GM15510 (cell line): ENCODE data around the gene DNAH3.

Experiments
- POLR2A ChIP-seq: IDR thresholded peaks from 3 replicates; pipeline ENCODE4 v1.6.1; 2011; ENCODE audit warnings: borderline replicate concordance; ENCODE audit not compliant: insufficient read length; ENCODE audit errors: extremely low read depth

Gene DNAH3

DNA sequence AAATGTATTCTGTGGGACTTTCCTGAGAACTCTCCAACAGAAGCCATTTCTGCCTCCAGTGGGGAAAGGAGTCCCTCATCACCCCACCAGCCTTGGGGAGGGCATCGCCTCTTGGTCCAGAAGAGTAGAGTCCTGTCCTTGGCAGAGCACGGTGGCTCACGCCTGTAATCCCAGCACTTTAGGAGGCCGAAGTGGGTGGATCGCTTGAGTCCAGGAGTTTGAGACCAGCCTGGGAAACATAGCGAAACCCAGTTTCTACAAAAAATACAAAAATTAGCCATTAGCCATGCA, 209.1 kb downstream of the DNAH3 start:
- no peak for TF ChIP-seq POLR2A

DNA sequence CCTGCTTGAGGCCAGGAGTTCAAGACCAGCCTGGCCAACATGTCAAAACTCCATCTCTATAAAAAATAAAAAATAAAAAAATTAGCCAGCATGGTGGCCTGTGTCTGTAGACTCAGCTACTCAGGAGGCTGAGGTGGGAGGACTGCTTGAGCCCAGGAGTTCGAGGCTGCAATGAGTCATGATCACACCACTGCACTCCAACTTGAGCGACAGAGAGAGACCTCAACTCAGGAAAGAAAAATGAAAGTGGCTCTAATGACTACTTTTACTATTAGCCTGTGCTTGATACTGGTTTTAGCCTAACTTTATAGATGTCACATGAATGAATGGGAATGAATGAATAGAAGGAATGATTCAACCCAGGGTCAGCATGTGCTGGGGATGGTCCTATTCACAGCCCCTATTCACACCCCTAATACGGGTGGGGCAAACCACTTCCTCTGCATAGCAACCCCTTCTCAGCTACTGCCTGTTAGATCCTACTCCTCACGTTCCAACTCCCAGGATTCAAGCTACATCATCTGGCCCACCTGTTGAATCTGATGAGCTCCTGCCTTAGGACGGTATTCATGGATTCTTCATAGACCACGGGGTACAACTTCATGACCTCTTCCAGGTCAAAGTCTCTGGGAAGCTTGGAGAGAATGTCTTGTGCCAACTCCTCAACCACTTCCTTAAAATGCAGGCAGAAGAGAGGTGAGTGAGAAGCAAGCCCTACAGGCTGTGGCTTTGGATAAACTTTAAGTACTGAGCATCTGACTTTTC, 209.6 kb downstream of the DNAH3 start:
- TF ChIP-seq POLR2A: no peak

DNA sequence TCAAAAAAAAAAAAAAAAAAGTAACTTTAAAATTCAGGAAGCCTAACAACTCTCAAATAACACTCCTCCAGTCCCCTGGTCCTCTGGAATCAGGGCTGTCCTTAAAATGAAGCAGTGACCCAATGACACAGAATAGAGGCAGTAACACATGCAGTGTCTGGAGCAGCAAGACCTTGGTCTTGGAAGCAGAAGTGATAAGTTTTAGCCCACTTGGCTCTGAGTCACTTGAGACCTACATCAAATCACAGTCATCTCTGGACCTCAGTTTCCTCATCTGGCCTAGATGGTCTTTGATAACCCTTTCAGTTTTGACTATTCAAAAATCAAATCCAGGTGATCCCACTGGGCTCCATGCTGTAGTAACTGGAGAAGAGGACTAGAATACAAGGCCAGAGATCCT, 211.0 kb downstream of the DNAH3 start:
- no peak for TF ChIP-seq POLR2A

DNA sequence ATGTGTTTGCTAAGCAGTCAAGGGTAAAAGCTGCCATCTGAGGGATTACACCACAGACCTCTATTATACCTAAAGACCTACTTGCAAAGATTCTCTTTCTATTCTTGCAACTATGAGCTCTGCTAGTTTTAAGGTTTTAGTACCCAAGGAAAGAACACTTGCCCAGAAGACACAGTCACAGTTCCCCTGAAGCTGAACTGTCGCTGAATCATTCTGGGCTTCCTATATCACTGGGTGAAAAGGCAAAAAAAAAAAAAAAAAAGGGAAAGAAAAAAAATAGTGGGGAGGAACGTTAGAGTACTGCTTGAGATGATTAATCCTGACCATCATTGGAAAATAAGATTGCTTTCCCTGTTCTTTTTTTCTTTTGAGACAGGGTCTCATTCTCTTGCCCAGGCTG, 212.2 kb downstream of the DNAH3 start:
- no peak for TF ChIP-seq POLR2A

DNA sequence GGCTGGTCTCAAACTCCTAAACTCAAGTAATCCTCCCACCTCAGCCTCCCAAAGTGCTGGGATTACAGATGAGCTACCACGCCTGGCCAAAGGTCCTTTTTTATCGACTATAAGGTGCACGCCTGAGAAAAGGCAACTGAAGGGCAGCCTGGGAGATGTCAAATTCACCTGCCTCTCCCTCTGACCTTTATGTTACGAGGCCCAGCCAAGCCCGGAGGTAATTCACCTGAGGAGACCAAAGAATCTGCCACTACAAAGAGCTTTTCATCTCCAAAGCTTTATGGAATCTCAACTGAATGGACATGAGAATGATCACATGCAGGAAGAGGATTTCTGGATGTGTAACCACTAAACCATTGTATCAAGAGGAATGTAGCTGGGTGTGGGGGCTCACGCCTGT, 212.9 kb downstream of the DNAH3 start:
- no peak for TF ChIP-seq POLR2A

DNA sequence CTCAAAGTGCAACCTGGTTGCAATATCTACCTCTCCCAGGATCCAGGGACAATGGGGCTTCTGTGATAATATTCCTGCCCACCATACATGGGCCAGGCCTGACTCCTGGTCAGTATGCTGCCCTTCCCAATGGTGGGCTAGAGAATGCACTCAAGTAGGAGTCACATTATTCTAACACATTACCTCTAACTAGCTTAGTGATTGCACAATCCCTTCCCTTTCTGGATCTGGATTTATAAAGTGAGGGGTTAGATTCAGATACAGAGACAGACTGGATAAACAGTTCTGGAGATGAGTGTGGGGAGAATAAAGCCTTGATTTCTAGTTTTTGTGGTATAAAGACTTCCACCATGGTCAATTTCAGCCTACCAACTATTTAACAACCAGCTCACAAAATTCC, 217.1 kb downstream of the DNAH3 start:
- TF ChIP-seq POLR2A: no peak

DNA sequence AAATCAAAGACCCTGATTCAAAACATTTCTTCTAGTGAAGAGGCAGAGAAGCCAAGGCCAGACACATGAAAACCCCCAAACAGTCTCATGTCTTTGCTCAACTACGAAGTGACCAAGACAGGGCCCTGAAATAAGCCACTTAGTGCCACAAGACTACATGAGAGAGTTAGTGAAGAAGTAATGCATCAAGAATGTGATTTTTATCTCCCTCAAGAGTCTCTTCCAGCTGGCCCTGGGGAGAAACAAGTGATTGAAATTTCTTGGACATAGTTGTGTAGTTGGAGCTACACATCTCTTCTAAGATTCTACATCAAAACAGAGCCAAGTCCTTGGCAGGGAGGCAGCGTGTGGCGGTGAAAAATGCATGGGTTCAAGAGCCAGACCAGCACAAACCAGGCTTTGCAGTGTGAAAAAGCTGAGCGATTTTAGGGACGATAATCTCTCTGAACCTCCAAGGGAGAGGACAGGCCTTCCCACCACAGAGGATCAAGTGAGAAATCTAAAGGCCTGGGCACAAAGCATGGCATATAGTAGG, 219.5 kb downstream of the DNAH3 start:
- no peak for TF ChIP-seq POLR2A

DNA sequence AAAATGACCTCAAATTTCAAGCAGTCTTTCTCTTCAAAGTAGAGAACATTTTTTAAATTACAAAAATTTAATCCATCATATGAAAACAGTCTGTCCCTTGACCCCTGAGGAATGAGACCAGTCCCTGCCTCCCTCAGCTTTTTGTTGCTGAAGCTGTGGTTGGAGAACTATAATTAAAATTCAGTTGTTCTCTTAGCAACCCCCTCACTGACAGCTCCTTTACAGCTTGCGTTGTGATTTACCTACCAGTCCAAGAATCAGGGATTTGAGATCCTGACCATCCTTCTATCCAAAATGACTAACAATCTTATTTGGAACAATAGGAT, 220.3 kb downstream of the DNAH3 start:
- TF ChIP-seq POLR2A: no peak

DNA sequence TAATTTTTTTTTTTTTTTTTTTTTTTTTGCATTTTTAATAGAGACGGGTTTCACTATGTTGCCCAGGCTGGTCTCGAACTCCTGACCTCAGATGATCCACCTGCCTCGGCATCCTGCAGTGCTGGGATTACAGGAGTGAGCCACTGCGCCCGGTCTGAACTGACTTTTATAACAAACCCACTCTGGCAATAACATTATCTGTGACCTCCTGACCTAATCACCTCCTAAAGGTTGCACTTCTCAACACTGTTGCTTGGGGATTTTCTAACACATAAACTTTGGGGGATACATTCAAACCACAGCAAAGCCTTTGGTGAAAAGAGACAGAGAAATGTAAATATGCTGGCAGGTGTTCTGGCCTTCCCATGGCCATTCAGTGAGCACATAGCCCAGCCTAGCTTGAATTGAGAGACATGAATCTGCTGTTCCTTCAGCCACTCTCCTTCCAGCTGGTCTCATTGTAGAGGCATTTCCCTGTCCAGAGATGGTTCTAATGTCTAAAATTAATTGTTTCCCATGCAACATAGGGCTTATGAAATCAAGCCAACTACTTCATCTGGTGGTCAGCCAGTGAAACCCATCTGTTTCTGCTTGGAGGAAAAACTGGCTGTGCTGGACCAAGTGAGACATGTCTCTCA, 221.8 kb downstream of the DNAH3 start:
- TF ChIP-seq POLR2A: no peak

DNA sequence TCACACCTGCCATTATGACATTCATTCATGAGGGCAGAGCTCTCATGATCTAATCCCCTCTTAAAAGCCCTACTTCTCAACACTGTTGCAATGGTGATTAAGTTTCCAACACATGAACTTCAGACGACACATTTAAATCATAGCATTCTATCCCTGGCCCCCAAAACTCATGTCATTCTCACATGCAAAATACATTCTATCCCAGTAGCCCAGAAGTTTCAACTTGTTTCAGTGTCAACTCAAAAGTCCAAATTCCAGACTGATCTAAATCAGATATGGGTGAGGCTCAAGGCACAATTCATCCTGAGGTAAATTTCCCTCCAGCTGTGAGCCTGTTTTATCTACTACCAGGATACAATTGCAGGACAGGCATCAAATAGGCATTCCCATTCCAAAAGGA, 224.9 kb downstream of the DNAH3 start:
- TF ChIP-seq POLR2A: no peak

DNA sequence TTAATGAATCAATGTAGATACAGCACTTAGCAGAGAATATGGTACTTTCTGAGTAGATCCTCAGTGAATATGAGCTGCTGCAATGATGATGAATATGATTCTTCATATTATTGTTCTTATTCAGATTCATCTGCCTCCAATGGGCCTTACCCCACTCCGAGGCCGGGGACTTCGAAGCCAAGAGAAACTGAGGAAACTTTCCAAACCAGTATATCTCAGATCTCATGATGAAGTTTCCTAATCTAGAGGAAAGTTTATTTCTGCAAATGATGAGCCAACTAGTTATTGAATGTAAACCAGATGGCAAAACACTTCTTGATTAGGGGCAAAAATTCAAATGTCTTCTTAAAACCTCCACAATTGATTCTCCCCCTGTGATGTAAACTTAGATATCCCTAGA, 226.8 kb downstream of the DNAH3 start:
- TF ChIP-seq POLR2A: no peak

DNA sequence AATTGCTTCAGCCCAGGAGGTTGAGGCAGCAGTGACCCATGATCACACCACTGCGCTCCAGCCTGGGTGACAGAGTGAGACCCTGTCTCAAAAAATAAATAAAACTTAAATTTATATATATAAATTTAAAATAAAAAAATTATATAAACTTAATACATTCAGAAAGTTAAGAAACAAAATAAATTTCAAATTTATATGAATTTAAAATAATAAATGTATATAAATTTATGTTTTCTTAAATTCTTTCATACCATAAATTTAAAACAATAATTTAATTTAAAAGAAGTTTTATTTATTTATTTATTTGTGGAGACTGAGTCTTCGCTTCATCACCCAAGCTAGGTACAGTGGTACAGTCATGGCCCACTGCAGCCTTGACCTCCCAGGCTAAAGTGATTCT, 229.8 kb downstream of the DNAH3 start:
- no peak for TF ChIP-seq POLR2A

DNA sequence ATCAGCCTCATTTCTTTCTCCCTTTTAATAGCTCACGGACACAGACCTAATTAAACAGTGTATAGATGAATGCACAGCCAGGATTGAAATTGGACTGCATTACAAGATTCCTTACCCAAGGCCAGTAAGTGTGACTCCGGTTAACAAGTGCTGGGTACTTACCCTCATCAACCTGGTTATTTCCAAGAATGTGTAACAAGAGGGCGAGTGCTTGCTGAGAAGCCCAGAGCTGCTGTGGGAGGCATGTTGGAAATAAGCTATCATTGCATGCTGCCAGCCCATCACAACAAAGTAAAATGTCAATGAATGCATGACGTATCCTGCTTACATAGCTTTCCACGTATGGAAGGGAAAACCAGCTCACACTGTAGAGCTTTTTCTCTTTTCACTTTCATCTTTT, 230.6 kb downstream of the DNAH3 start:
- no peak for TF ChIP-seq POLR2A

DNA sequence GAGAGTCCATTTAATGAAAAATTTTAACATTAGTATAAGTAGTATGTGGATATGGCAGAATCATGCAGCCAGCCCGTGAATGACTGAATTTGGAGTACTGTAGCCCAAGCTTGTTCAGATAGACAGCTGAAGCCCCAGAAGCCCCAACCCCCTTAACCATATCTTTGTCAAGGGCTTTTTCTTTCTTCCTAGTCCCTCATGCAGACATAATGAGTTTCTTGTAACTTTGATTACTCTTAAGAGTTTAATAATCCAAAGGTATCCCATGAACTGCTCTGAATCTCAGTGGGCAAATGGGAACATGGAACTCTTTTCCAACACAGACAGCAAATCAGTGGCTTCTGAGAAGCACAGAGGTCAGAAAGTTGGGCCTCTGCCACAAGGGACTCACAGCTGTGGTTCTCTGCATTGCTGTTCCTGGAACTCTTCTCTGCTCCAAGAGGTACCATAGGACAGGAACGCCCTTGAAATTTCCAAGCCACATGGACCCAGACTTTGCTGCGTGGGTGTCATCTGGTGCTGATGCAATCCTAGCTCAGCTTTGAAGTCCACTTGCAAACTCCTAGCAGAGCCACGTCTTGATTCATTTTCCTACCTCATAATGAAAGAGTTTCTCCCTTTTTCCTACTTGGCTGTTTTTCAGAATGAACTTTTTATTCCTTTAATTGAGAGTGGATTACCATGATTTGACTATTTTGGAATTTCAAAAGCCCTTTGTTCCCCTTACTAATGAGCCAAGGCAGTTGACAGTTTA, 232.0 kb downstream of the DNAH3 start:
- no peak for TF ChIP-seq POLR2A

DNA sequence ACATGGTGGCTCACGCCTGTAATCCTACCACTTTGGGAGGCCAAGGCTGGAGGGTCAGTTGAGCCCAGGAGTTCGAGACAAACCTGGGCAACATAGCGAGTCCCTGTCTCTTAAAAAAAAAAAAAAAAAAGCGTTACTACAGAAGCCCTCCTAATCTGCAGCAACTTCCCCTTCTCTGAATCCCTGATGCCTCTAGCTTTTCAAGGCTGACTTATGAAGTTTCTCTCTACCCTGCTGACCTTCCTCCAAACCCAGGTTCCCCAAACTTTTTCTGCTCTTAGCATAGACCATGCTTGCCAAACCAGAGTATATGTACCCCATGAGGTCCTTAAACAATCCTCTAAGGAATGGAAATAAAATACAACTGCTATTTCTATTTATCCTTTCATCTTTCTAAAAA, 233.7 kb downstream of the DNAH3 start:
- no peak for TF ChIP-seq POLR2A

DNA sequence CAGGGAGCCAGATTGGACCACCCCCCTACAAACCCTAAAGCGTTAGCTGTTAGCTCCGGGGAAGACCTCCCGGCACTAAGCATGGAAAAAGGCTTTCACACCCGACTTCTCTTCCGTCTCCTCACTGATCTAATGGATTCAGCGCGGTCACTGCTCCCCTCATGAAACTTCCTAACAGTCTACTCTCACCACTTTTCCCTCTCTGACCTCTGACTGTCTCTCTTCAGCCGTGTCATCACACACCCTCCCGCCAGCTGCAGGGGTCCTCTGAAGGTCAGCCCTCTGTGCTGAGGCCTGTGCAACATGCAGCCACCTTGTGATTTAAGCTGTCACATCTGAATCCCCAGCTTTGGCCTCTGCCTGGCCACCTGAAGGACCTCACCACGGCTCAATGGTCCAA, 234.4 kb downstream of the DNAH3 start:
- no peak for TF ChIP-seq POLR2A
